NCI-H2081 treated with DMSO at 0.1 percent for 48 hours (cell line): ENCODE measurements around the gene PWP2.
"Not testable (repeated sequence)": the region's sequence is repeated elsewhere in the genome, so short reads cannot be mapped to it uniquely, and the experiment has no call there.

Experiments
- DNase-seq: peaks from one replicate; lab custom pipeline; 2025; lab: John Stamatoyannopoulos, UW

PWP2 gene

GRCh38 chr21:44163167-44163653 is 56.0 kb downstream of the PWP2 start:
- not testable (repeated sequence) for DNase-seq

- DNase-seq, result not testable (repeated sequence)
These were observed 58.7 kb downstream of the PWP2 start for GRCh38 chr21:44165933-44166332.

GRCh38 chr21:44167527-44167926 is 60.3 kb downstream of the PWP2 start:
- DNase-seq, result not testable (repeated sequence)

- DNase-seq, result not testable (repeated sequence)
These were observed 63.1 kb downstream of the PWP2 start for GRCh38 chr21:44170326-44170725.

GRCh38 chr21:44170863-44171262 is 63.7 kb downstream of the PWP2 start:
- not testable (repeated sequence) for DNase-seq

- DNase-seq, result not testable (repeated sequence)
These were observed 64.9 kb downstream of the PWP2 start for GRCh38 chr21:44171962-44172572.

GRCh38 chr21:44172741-44173140 is 65.5 kb downstream of the PWP2 start:
- DNase-seq, result not testable (repeated sequence)

- not testable (repeated sequence) for DNase-seq
These were observed 68.0 kb downstream of the PWP2 start for GRCh38 chr21:44175189-44175588.

GRCh38 chr21:44176127-44176526 is 68.9 kb downstream of the PWP2 start:
- DNase-seq, result not testable (repeated sequence)
